IPS DF 19.7 (cell line): Measurements from ENCODE around the gene RSPH9.

Source experiments
- DNase-seq: peaks from one replicate; pipeline ENCODE4 v3.0.0-alpha.2; 2013; ENCODE audit warnings: low read depth, low spot score

The RSPH9 gene

DNA sequence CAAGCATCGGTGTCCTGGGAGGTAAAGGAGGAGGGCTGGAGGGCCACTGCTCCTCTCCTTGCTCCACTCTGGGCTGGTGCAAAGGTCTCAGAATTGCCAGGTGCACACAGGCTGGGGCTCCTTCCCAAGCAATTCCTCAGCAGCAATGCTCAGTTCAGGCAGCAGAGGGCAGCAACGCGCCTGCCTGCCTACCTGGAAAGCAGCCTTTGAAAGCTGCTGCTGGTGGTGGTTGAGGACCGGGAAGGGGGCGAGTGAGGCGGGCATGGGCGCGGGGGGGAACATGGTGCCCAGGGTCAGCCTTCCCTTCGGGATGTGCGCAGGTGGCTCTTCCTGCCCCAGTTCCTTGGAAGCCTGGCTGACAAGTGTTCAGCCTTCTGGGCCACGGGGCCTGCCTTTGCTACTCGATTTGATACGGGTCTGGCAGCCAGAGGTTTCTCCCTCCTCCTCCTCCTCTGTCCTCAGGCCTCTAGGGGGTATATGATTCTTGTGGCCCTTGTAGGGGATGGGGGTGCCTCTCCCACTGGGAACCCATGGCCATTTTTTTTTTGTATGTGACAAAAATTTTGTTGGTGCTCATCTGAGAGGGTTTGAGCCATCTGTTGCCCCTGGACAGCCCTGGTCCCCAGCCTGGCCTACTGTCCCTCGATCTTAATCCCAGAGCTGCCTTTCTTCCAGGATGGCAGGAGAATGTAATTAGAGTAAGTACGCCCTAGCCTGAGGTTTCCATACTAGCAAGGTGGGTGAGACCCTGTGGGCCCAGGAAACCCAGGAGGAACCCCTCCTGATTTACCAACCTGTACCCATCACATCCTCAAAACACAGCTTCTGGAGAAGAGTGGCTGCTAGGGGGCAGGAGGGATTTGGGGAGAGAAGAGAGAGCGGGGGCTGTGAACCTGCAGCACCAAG, 22.7 kb downstream of the RSPH9 start:
- no peak for DNase-seq

DNA sequence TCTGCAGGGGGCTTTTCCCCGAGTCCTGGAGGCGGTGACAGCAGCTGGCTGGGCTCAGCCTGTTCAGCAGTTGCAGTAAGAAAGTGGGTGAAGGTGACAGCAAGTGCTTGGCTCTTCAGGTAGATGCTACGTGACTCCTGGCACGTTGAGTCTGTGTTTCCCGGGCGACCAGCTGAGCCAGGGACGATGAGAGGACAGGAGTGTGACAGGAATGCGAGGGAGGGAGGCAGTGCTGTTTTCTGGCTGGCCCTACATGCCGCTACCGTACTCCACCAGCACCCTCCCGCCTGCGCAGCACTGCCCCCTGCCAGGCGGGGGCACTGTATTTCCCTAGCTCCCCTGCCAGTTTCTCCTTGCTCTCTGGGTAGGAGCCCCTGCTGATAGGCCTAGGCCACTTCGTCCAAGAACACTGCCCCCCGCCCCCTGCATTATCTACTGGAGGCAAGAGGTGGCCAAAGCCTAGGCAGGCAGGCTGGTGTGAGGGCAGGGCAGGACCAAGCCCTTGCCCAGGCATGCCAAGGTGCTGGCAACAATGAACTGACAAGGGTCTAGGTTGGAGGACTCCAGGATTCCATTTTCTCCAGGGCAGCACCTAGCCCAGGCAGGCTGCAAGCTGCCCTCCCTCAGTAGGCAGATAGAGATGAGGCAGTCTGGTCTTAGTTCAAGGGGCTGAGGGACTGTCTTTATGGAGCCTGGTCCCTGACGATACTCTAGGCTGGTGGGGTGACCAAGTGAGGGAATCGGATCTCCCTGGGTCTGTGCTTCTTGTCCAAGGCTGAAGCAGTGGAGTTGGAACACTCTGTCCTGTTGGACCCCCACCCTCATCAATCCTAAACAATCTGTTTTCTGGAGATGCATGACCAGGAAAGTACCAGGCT, 23.6 kb downstream of the RSPH9 start:
- no peak for DNase-seq

DNA sequence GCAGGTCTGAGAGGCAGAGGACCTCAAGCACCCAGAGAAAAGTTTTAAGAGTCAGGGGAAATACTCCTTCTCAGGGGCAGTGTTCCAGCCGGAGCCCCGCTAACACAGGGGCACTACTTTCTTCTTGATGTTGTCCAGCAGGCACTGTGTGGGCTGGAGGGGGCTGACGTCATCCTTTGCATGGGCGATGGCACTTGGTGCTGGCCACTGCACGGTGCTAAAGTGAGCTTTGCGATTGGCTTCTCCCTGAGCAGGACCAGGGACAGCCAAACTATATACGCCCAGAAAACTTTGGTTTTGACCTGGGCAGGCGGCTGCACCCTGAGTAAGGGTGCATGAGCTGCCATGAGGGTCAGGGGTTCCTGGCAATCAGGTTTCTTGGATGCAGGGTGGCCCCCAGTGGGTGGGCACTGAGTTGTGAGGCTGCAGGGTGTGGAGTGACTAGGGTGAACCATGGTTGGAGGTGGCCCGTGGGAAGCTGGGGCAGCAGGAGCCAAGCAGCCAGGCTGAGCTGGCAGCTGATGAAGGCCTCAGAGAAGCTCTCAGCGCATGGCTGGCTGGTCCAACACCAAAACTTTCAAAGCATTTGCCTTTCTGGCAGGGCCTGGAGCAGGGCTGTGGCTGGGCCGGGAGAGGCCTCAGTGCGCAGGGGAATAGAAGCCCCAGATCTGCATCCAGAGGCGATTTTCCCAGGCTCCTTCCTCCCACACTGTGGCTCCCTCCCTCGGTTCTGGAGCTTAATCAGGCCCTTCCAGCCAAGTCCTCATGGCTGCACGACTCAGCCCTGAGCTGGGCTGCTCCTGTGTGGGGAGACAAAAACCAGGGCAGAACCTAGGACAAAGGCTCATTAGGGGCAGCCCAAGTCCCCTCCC, 24.4 kb downstream of the RSPH9 start:
- no peak for DNase-seq

DNA sequence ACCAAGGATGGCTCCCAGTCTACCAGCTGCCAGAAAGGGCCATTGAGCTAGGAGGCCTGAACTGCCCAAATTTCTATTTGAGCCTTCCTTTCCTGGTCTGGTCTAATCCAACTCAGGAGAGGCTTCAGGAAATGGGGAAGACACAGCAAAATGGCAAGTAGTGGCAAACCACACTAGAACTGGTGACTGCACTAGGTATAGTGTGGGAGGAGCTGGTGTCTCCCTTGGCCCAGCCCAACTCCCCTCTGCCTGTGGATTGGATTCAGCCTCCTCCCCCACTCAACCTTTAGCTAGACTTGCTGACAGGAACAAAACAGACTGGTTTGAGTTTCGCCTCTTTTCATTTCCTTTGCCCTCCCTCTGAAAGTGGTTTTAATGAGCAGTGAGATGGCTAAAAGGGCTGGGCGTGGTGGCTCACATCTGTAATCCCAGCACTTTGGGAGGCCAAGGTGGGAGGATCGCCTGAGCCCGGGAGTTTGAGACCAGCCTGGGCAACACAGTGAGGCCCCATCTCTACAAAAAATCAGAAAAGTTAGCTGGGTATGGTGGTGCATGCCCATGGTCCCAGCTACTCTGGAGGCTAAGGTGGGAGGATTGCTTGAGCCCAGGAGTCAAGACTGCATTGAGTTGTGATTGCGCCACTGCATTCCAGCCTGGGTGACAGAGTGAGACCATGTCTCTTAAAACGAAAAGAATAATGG, 25.2 kb downstream of the RSPH9 start:
- DNase-seq = no peak

DNA sequence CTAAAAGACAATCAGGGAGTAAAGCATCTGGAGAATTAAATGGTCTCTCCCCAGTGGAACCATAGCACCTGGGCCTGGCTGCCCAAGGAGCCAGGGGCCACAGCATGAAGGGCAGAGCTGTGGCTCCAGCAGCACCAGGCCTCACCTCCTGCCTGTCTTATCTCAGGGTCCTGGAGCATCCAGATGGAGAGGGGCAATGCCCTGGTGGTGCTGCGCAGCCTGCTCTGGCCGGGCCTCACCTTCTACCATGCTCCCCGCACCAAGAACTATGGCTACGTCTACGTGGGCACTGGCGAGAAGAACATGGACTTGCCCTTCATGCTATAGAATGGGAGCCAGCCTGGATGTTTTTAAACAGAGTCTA, 25.8 kb downstream of the RSPH9 start:
- DNase-seq = no peak

DNA sequence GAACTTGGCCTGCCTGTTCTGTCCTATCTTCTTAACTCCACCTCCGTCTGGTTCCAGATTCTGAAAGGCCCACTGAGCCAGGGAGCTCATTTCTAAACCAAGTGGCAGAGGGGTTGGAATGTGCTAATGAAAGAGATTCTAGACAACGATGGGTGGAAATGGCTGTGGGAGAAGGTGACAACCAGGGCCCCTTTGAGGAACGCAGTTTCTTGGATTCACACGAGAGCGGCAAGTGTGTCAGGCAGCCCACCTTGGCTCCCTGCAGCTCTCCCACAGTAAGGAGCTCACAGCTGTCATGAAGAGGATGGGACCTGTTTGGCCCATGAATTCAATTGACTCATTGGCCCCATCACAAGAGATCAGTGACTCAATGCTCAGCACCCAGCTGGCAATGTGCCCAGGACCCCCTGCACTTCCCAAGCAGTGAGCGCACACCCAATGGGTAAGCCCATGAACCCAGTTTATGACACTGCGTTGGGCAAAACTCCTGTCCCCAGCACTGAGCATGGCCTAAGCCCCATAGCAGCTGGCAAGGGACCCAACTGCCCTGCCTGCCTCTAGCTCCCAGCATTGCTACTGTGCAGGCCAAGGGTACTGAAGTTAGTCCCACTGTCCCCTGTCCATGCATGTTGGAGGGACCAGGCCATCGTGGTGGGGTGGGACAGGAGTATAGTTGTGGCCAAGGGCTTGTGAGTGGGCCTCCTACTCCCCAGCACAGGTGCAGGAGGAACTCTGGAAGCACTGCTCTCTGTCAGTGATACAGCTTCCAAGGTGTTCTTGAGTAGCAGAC, 26.4 kb downstream of the RSPH9 start:
- no peak for DNase-seq

DNA sequence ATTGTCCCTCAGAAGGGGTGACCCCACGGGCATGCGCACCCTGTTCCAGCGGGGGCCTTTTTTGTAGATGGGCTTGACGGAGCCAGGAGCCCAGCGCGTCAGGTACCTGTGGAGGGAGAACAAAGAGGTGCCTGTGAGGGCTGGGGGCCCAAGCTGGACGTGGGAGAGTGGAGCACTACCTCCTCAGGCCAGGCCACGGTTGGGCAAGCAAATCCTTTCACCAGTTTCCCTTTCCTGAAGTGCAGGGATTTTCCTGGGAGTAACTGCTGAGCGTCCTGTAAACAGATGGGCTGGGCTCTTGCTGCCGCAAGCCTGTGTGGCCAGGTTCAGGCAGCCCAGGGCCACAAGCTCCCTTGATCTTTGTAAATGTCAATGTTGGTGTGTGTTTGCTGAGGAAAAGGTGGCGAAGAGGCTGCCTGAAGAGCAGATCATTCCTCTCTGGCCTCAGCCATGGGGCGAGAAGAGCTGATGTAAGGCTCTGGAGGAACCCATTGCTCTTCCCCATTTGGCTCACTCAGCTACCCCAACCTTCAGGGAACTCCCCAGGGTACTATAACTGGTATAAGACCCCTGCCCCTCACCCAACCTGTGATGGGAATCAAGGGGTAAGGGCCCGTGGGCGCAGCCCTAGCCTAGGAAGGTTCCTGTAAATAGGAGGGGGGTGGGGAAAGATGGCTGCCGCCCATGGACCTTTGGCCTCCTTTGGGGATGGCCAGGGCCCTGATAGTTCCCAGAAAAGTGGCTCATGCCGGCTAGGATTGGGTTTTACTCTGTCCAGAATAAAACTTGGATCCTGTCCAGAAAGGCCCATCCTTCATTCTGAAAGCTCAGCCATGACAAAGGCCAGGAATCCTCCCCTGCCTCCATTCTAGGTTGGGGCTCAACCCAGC, 27.2 kb downstream of the RSPH9 start:
- DNase-seq = no peak

DNA sequence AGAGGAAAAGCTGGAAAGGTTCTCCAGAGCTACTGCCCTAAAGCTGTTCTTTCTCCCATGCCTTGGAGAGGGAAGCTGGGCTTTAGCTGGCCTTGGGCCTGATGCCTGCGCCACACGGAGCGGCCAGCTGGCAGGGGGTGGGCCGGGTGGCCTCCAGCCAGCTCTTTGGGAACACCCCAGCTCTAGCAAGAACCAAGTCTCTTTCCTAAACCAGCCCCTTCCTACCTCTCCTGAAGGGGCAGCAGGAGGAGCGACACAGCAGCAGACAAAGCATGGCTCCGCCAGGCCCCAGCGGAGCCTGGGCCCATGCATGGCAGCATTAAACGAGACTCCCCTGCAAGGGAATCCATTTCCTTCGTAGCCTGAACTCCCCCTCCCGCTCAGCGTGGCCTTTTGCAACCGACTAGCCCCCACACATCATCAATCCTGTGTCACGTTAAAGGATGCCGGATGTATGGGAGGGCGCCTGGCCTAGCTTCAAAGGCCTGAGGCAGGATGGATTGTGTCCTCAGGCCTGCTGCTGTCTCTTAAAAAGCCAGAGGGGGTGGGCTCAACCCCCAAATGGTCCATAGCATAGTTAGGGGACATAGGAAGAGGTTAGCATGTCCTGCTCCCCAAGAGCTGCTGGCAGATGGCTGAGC, 28.7 kb downstream of the RSPH9 start:
- DNase-seq = no peak

DNA sequence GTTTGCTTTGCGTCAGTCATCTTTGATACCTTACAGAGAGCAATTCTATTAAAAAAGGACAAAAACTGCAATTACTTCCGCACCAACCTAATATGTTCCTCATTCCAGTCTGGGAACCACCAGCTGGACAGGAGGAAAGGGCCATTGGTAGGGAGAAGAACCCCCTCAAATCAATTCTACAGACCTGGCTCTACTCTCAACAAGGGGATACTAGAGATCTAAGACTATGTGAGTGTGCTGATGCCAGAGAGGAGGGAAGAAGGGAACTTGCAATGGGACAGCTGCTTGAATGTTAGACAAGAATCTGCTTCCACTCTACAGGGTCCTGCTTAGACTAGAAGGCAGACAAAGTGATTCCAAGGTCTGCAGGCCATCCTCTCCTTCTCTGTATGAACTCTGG, 29.5 kb downstream of the RSPH9 start:
- DNase-seq = no peak

DNA sequence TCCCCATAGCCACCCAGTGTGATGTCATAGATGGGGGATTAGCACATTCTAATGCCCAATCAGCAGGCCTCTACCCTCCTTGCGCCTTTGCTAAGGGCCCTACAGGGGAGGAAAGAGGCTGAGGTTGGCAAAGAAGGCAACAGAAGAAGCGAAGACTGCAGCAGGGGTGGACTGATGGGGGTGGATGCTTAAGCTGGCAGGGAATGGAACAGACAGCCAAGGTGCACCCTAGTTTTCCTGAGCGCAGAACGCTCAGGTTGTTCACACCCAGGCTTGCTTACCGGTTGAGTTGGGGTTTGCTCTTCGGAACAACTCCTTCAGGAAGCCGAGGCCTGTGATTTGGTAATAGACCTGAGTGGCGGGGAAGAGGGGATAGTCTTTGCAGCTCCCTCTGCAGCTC, 30.1 kb downstream of the RSPH9 start:
- no peak for DNase-seq

DNA sequence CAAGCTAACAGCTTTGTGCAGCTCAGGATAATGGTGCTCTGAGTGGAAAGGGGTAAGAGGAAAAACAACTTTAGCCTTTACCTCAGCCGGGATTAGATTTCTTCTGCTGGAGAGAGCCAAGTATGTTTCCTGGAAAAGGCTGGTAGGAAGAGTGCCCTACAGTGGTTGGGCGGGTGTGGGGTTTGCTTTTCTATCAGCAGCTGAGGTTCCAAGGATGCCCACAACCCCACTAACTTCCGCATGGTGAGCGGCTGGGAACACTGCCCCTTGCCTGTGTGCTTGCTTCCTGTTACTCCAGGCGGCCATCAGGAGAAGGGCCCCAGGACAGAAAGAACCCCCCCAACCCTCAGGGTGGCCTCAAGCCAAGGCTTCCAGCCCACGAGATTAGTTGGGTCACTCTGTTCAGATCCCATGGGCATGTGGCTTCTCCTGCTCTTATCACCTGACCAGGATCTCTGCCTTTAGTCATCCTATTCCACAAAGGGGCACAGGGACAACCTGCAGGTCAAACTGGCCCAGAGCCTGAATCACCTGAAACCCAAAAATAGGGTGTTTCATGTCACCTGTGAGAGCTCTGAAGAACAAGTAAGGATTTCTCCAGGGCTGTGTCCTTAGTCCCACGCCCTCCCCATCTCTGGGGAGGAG, 32.2 kb downstream of the RSPH9 start:
- DNase-seq = no peak

DNA sequence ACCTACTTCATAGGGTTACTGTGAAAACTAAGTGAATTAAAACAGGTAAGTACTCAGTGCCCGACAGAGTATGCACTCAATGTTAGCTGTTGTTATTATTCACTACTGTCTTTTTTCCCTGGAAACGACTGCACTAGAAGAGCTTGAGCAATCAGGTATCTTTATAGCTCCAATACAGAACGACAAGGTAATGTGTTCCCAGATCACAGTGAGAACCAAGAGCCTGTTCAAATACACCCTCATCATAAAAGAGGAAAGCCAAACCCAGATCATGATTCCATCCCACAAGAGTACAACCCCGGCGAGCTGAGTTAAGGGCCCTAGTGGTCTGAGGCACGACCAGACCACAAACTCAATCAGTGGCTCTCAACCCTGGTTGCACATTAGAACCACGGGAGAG, 32.9 kb downstream of the RSPH9 start:
- no peak for DNase-seq

DNA sequence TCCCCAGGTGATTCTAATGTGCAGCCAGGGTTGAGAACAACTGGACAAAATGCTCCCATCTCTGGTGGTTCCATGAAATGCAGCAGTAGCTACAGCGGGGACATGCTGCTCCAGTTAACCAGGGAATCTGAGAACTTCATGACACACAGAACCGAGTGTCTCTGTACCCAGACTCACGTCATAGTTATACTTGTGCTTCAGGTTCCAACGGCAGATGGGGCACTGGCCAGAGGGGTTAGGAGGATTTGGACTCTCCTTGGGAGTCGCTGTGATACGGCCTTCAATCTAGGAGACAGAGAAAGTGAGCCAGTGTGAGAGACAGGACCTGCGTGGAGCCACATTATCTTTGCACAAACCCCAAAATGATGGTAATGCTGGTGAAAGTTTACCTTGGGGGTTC, 33.5 kb downstream of the RSPH9 start:
- no peak for DNase-seq

DNA sequence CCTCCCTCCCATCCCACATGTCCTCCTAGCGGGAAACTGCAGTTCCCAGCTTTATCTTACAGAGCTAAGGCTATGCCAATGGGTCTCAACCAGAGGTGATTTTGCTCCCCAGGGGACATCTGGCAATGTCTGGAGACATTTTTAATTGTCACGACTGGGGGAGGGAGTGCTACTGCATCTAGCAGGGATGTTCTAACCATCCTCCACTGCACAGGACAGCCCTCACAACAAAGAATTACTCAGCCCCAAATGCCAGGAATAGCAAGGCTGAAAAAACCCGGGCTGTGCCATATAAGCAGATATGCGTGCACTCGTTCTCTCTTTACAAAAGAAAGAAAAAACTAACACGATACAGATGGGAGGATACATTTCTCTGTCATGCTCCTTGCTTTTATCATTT, 34.2 kb downstream of the RSPH9 start:
- DNase-seq = no peak

DNA sequence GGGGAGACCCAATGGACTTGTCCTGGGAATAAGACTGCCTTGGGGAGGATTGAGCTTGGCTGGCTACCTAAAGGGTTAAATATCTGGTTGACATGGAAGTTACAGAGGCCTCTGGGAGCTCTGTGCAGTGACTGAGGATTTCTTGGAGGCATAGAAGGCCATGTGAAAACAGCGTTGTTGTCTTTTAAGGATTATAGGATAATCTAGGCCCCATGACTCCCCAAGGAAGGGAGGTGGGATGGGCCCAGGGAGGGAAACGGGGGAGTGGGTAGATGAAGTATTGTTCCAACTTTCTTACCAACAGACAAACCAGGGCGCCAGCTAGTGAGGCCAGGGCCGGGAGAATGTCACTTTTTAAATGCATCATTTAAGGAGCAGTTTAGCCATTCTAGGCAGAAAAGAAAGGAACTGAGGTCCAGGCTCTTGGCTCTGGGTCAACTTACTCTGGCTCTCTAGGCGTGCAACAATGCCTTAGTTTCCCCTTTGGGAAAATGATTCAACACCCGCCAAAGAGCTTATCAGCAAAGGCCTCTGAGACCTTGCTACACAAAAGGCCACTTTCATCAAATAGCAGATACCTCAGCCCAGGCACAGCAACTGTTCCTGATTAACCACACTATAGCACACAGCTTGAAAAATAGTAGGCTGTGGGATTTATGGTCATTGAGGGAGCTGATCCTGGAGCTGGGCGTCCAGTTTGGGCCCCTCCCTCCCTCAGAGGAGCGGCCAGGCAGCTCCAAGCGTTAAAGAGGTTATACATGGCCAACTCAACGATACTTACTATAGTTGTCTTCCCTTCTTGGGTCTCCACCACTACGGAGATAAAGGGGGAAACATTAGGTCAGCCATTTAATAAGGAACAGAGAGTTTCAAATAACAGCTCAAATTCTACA, 35.7 kb downstream of the RSPH9 start:
- no peak for DNase-seq

DNA sequence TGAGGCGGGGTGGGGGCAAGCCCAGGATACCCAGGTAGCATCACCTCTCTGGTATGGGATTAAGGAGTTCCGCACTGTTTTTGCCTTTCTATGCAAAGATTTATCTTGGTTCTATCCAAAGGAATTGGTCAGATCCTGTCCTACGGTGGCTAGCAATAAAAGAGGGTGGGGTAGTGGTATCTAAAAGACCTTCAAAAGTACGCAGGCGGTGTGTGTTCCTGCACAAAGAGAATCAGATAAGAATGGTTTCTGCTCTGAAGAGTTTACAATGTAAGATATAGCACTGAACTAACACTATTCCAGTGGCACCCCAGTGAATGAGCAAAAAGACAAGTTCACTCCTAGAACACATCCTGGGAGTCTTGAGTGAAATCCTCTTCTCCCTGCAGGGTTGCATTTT, 36.5 kb downstream of the RSPH9 start:
- DNase-seq = no peak

DNA sequence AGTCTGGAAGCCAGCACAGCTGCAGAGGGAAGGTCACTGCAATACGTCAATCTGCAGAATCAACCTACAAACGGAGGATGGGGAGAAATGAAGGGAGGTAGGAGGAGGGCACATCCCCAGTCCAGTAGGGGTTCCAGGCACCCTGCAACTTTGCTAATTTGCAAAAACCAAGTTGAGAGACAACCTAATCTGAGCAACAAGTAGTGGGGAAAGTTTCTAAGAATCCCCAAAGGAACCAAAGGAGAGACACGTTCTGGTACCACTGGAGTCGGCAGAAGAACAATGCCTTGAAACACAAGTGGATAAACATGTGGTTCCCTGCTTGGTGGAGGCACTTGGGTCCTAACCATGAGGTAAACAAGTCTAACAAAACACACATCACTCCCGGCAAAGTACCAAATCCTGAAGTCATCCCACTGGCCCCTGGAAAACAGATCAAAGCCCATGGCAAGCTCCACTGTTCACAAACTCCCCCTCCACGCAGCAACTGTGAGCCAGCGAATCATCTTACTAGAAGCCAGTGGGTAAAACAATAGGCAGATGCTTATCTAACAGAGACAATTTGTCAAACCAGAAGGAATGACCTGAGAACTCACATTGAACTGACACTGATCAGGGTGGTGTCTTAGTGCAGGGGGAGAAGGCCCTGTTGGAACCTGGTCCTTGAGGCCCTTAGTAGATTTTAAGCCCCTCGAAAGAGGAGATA, 38.0 kb downstream of the RSPH9 start:
- DNase-seq = no peak
